ENCODE data around the gene LAD1. TPM values are rescaled to one million over a fixed set of nuclear protein-coding genes. Genes with fewer than 3 reads are reported as not detected.

Gene LAD1
- total and polyA plus RNA-seq, 2 of the 4 experiments (the other 2 are of a cell fraction), result under 0.01 to 0.07 TPM

DNA sequence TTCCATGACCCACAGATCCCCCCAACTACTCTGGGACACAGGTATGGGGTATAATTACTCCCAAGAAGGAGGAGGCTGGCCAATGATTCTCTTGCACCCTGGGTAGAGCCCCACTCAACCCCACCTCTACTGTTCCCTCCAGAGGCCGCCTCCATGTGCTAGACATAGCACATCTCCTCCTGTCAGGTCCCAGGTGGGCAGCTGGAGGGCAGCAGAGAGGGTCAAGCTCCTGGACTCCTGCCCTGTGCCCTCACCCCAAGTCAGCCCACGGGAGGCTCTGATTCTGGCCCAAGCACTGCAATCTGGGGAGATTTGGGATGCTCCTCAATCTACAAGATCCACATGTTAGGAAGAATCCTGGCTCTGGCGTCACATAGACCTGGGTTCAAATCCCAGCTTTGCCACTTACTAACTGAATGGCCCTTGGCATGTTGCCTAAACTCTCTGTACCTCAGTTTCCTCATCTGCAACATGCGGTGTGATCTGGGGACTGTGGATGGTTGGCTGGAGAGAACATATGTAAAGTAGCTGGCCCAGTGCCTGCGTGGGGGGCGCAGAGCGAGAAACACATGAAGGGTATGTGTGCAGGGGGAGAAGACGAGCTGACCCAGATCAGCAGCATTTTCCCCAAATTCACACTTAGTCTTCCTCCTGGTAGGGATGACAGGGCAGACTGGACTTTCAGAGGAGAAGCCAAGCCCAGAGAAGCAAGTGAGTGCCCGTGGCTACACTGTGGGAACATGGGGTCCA lies 44.8 kb downstream of the LAD1 start:
- H2BK15ac ChIP-seq (ENCODE audit: low read depth, low read length), result no peak overlapping the region
- H2AK9ac ChIP-seq (replicated peaks; ENCODE audit: low read depth, low read length, poor library complexity), result peak overlapping the region; percentile 24
- no peak overlapping the region for H2BK5ac ChIP-seq (ENCODE audit: low read depth, low read length, poor library complexity, severe bottlenecking)
- H2AFZ ChIP-seq (replicated peaks; ENCODE audit: low read length, poor library complexity), result no peak overlapping the region
- DNase-seq, result no peak
- H4K8ac ChIP-seq (ENCODE audit: low read depth in 2 of 2, low read length in 2 of 2), result no peak overlapping the region
- H3K4me1 ChIP-seq (ENCODE audit: control insufficient read depth, insufficient read depth, low read length), result no peaks in the 10 kb centered on the region
- no peak overlapping the region for H2BK20ac ChIP-seq (ENCODE audit: low read depth, low read length)
- dilution Hi-C loops (cut with HindIII; ENCODE audit: low sequenced_read_pairs, unreplicated experiment), result no loop called here
- no peak overlapping the region for H3K4me3 ChIP-seq (ENCODE audit: insufficient read depth, low read depth, low read length)
- ChIA-PET POLR2A (ENCODE audit: unreplicated experiment) (no interaction called here), CTCF (no interaction called here)
- H3K9me3 ChIP-seq (ENCODE audit: control insufficient read depth, insufficient read depth, low read length), result no peaks in the 10 kb centered on the region
- H2BK120ac ChIP-seq (ENCODE audit: low read depth, low read length), result no peak overlapping the region
- H3K27me3 ChIP-seq (ENCODE audit: control insufficient read depth, insufficient read depth, low read length), result peaks cover 70% of the 10 kb centered on the region
- intact Hi-C loops (cut with micrococcal nuclease), result no loop called here
- H2AK5ac ChIP-seq (ENCODE audit: low read depth, low read length), result no peak overlapping the region
- no TSS peak for BruUV-seq (replicated peaks)
- no peak overlapping the region for H3K14ac ChIP-seq (replicated peaks; ENCODE audit: low read depth, low read length)
- no peaks in the 10 kb centered on the region; the same call in 1 of the 2 replicates for H4K20me1 ChIP-seq (ENCODE audit: insufficient read depth, low read length)
- no peak overlapping the region for H4K91ac ChIP-seq (ENCODE audit: insufficient read depth, low read depth, low read length)
- no peaks in the 10 kb centered on the region for H3K79me1 ChIP-seq (ENCODE audit: low read depth in 1 of 2, low read length in 2 of 2)
- no peak overlapping the region for H3K4me2 ChIP-seq (ENCODE audit: low read depth, low read length)
- H3K56ac ChIP-seq (ENCODE audit: extremely low read depth, insufficient read depth, low read length), result no peak overlapping the region
- no peaks in the 10 kb centered on the region for H3K36me3 ChIP-seq (ENCODE audit: control insufficient read depth, insufficient read depth, low read length)
- no peak for ATAC-seq (ENCODE audit: low read depth)
- H3K4ac ChIP-seq (ENCODE audit: low read depth, low read length), result no peak overlapping the region
- no peak overlapping the region for H3K27ac ChIP-seq (ENCODE audit: insufficient read depth, low read length)
- no CpG with 5 or more reads among the region's 9 CpGs for WGBS, 2 experiments (ENCODE audit: extremely low coverage in 2 of 2, insufficient read length in 1 of 2)
- H4K5ac ChIP-seq (ENCODE audit: low read depth, low read length), result no peak overlapping the region
- no peaks in the 10 kb centered on the region for H3K9me1 ChIP-seq (ENCODE audit: insufficient read depth, low read length)
- H3K18ac ChIP-seq (ENCODE audit: low read depth, low read length), result no peak overlapping the region
- TF ChIP-seq CHD1 (IDR thresholded peaks at IDR 0.05; ENCODE audit: low read depth, low read length) (no peak), CTCF (conservative IDR thresholded peaks at IDR 0.05; ENCODE audit: low read depth, low read length) (no peak), BHLHE40 (IDR thresholded peaks at IDR 0.05; ENCODE audit: low read depth, low read length) (no peak), MAFK (IDR thresholded peaks at IDR 0.05; ENCODE audit: low read depth, low read length) (no peak), MAZ (IDR thresholded peaks at IDR 0.05; ENCODE audit: borderline replicate concordance, low read depth, low read length) (no peak), RAD21 (IDR thresholded peaks at IDR 0.05; ENCODE audit: low read length) (no peak), MXI1 (IDR thresholded peaks at IDR 0.05; ENCODE audit: borderline replicate concordance, low read depth, low read length) (no peak), RFX5 (IDR thresholded peaks at IDR 0.05; ENCODE audit: low read depth, low read length) (no peak), SMC3 (IDR thresholded peaks at IDR 0.05; ENCODE audit: low read depth, low read length) (no peak), POLR2A (IDR thresholded peaks at IDR 0.05; ENCODE audit: low read depth, low read length) (no peak), NFE2L2 (IDR thresholded peaks at IDR 0.05; ENCODE audit: low read depth, low read length) (no peak), RCOR1 (IDR thresholded peaks at IDR 0.05; ENCODE audit: insufficient replicate concordance, low read length) (no peak), CEBPB (IDR thresholded peaks at IDR 0.05; ENCODE audit: low read depth, low read length) (no peak), FOS (IDR thresholded peaks at IDR 0.05; ENCODE audit: low read depth, low read length) (no peak)
- TF ChIP-seq, protein P1, sequence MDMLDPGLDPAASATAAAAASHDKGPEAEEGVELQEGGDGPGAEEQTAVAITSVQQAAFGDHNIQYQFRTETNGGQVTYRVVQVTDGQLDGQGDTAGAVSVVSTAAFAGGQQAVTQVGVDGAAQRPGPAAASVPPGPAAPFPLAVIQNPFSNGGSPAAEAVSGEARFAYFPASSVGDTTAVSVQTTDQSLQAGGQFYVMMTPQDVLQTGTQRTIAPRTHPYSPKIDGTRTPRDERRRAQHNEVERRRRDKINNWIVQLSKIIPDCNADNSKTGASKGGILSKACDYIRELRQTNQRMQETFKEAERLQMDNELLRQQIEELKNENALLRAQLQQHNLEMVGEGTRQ (IDR thresholded peaks at IDR 0.05; ENCODE audit: low read depth, low read length), result no peak
- no peak overlapping the region for H3K9ac ChIP-seq (ENCODE audit: low read depth, low read length)
- no peak overlapping the region for H3K23ac ChIP-seq (ENCODE audit: low read depth, low read length)
- in situ Hi-C loops (cut with MboI; ENCODE audit: low sequenced_read_pairs), result loop anchor here (5.0 kb wide), 1 partner anchor 92 kb away; no protein-coding TSS in a partner anchor
